22Rv1 (cell line): ENCODE data around the gene NUF2.

Source experiments
- H3K27ac ChIP-seq: fragments of 450-650 bp; 2 replicates; pipeline ENCODE4 v1.5.1; 2017
- CTCF ChIP-seq: fragments of 450-650 bp; IDR thresholded peaks from 2 replicates; pipeline ENCODE4 v1.5.1; 2017; ENCODE audit warnings: mild to moderate bottlenecking
- ZFX ChIP-seq: fragments of 450-650 bp; IDR thresholded peaks from 2 replicates; pipeline ENCODE4 v1.6.1; 2017; ENCODE audit warnings: antibody characterized with exemption, borderline replicate concordance

NUF2 gene

GRCh38 chr1:163372576-163372975 is 50.8 kb downstream of the NUF2 start:
- TF ChIP-seq ZFX (no peak), CTCF (no peak)
- no peak overlapping the region for H3K27ac ChIP-seq

GRCh38 chr1:163378554-163378953 is 56.8 kb downstream of the NUF2 start:
- TF ChIP-seq ZFX (no peak), CTCF (no peak)
- H3K27ac ChIP-seq = no peak overlapping the region

- TF ChIP-seq CTCF = no peak
- TF ChIP-seq ZFX = no peak
- no peak overlapping the region for H3K27ac ChIP-seq
These were observed 58.0 kb downstream of the NUF2 start for GRCh38 chr1:163379801-163380200.

- no peak overlapping the region; the same call in 1 of the 2 replicates for H3K27ac ChIP-seq
- TF ChIP-seq ZFX (no peak), CTCF (no peak)
These were observed 59.9 kb downstream of the NUF2 start for GRCh38 chr1:163381487-163382184.

- no peak for TF ChIP-seq CTCF
- no peak for TF ChIP-seq ZFX
- H3K27ac ChIP-seq = no peak overlapping the region
These were observed 60.6 kb downstream of the NUF2 start for GRCh38 chr1:163382395-163382794.

- no peak overlapping the region for H3K27ac ChIP-seq
- TF ChIP-seq ZFX = no peak
- no peak for TF ChIP-seq CTCF
These were observed 65.4 kb downstream of the NUF2 start for GRCh38 chr1:163387146-163387545.

GRCh38 chr1:163388970-163389369 is 67.2 kb downstream of the NUF2 start:
- TF ChIP-seq CTCF (no peak), ZFX (no peak)

More at GRCh38 chr1:163388970-163389369, 67.2 kb downstream of the NUF2 start:
- H3K27ac ChIP-seq = no peak overlapping the region
